ENCODE results near the gene RAP1GAP. TPM values are rescaled to one million over a fixed set of nuclear protein-coding genes. Genes with fewer than 3 reads are reported as not detected.

RAP1GAP gene
- total and polyA plus RNA-seq, 9 of the 15 experiments (the other 6 are each of a cell fraction or from before 2014, with no cell fraction given): 0.29 to 30.2 (median 19.2) TPM

- Histone ChIP-seq H3K36me3 (ENCODE audit: control insufficient read depth, insufficient read depth, low read length) (no peaks in the 10 kb centered on the region), H3K9me1 (ENCODE audit: control insufficient read depth, insufficient read depth, low read length) (peaks cover 7% of the 10 kb centered on the region), H4K20me1 (replicated peaks; ENCODE audit: control insufficient read depth, insufficient read depth, low read length) (peaks cover 31% of the 10 kb centered on the region; the same call in 1 of the 2 replicates), H3K4me3 (no peak overlapping the region), H3K4me1 (replicated peaks in 1 of 2; ENCODE audit: control insufficient read depth in 2 of 2, insufficient read depth in 2 of 2, low read length in 2 of 2) (peaks cover 18 to 49% of the 10 kb centered on the region in 2 experiments; a peak in 4 of 5 replicates), H2AFZ (ENCODE audit: low read depth, low read length) (no peak overlapping the region), H3K9me3 (replicated peaks; ENCODE audit: control insufficient read depth, insufficient read depth, low read depth, low read length) (no peaks in the 10 kb centered on the region), H3K9ac (ENCODE audit: insufficient read depth in 1 of 2, low read depth in 2 of 2, low read length in 2 of 2) (no peak overlapping the region), H3K27ac (ENCODE audit: extremely low read depth, low read depth, low read length) (no peak overlapping the region), H3K79me2 (ENCODE audit: control insufficient read depth, insufficient read depth, low read length) (peaks cover 14% of the 10 kb centered on the region), H3K27me3 (ENCODE audit: control insufficient read depth in 2 of 2, insufficient read depth in 2 of 2, low read length in 2 of 2) (no peaks in the 10 kb centered on the region; a peak in 1 of 5 replicates), H3K4me2 (ENCODE audit: insufficient read depth, low read length) (no peak overlapping the region)
- 60% methylated on average over 6 of the region's 6 CpGs for WGBS (ENCODE audit: insufficient coverage, low coverage, missing lambda C conversion rate)
- BruUV-seq (replicated peaks): no TSS peak
- intact Hi-C loops (cut with micrococcal nuclease) (no loop called here), in situ Hi-C loops (cut with MboI) (loop anchor here (10.0 to 25.0 kb wide), 2 partner anchors 142 to 399 kb away; partner anchors contain the start of gene ALPL)
- no peak for ATAC-seq
- ChIA-PET POLR2A (no interaction called here), CTCF (ENCODE audit: low intra/inter-chr PET ratio) (no interaction called here)
- peak; percentile 44 for FAIRE-seq
- DNase-seq (ENCODE audit: extremely low read depth in 1 of 4, low spot score in 3 of 4): no peak
- peak; percentile 58 for TF ChIP-seq BCOR (IDR thresholded peaks at IDR 0.05)
- TF ChIP-seq PCBP1 (IDR thresholded peaks at IDR 0.05; ENCODE audit: low read depth, low read length, poor library complexity, severe bottlenecking): no peak
- TF ChIP-seq ZNF133 (CRISPR knock-in tag; IDR thresholded peaks at IDR 0.05): no peak
- TF ChIP-seq KLF16 (IDR thresholded peaks at IDR 0.05): no peak
- no peak for TF ChIP-seq FOS (IDR thresholded peaks at IDR 0.05; ENCODE audit: extremely low read depth, insufficient read length)
- TF ChIP-seq ZNF444 (CRISPR knock-in tag; IDR thresholded peaks at IDR 0.05): no peak
- TF ChIP-seq ZNF551 (CRISPR knock-in tag; IDR thresholded peaks at IDR 0.05): no peak
- TF ChIP-seq, protein P1, sequence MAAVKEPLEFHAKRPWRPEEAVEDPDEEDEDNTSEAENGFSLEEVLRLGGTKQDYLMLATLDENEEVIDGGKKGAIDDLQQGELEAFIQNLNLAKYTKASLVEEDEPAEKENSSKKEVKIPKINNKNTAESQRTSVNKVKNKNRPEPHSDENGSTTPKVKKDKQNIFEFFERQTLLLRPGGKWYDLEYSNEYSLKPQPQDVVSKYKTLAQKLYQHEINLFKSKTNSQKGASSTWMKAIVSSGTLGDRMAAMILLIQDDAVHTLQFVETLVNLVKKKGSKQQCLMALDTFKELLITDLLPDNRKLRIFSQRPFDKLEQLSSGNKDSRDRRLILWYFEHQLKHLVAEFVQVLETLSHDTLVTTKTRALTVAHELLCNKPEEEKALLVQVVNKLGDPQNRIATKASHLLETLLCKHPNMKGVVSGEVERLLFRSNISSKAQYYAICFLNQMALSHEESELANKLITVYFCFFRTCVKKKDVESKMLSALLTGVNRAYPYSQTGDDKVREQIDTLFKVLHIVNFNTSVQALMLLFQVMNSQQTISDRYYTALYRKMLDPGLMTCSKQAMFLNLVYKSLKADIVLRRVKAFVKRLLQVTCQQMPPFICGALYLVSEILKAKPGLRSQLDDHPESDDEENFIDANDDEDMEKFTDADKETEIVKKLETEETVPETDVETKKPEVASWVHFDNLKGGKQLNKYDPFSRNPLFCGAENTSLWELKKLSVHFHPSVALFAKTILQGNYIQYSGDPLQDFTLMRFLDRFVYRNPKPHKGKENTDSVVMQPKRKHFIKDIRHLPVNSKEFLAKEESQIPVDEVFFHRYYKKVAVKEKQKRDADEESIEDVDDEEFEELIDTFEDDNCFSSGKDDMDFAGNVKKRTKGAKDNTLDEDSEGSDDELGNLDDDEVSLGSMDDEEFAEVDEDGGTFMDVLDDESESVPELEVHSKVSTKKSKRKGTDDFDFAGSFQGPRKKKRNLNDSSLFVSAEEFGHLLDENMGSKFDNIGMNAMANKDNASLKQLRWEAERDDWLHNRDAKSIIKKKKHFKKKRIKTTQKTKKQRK (IDR thresholded peaks at IDR 0.05; ENCODE audit: borderline replicate concordance, low read depth, low read length): no peak
- TF ChIP-seq ZNF668 (CRISPR knock-in tag; IDR thresholded peaks at IDR 0.05): no peak
- TF ChIP-seq CHD1 (IDR thresholded peaks at IDR 0.05; ENCODE audit: low read length): no peak
- no peak for TF ChIP-seq SNAPC5 (CRISPR knock-in tag; IDR thresholded peaks at IDR 0.05)
- TF ChIP-seq MEF2A (IDR thresholded peaks at IDR 0.05; ENCODE audit: control insufficient read depth, low read depth, low read length): no peak
- TF ChIP-seq HDGF (IDR thresholded peaks at IDR 0.05): no peak
- no peak for TF ChIP-seq ZKSCAN8 (CRISPR knock-in tag; IDR thresholded peaks at IDR 0.05)
- TF ChIP-seq SP1 (CRISPR knock-in tag; IDR thresholded peaks at IDR 0.05): no peak
- TF ChIP-seq GTF3C2 (IDR thresholded peaks at IDR 0.05; ENCODE audit: borderline replicate concordance, extremely low read depth, insufficient read length): no peak
Observed at GRCh38 chr1:21654209-21654608, 14.9 kb downstream of the RAP1GAP start.

Data from K562 (cell line).